Measurements from ENCODE around the gene GIGYF2.

DNA sequence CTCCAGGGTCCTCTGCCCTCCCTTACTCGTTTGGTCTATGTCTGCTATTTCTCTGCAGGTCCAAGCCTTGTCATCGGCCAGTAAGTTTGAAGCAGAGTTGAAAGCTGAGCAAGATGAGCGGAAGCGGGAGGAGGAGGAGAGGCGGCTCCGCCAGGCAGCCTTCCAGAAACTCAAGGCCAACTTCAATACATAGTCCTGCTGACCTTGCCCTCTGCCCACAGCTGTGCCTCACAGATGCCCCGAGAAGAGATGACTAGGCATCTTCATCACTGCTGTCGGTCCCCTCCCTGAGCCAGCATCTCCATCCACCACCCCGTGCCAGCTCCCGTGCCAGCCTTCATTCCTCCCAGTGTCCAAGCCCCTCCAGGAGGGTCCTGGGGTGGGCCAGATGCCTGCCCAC is 15.6 kb upstream of the GIGYF2 start:
- TF ChIP-seq, protein P1, sequence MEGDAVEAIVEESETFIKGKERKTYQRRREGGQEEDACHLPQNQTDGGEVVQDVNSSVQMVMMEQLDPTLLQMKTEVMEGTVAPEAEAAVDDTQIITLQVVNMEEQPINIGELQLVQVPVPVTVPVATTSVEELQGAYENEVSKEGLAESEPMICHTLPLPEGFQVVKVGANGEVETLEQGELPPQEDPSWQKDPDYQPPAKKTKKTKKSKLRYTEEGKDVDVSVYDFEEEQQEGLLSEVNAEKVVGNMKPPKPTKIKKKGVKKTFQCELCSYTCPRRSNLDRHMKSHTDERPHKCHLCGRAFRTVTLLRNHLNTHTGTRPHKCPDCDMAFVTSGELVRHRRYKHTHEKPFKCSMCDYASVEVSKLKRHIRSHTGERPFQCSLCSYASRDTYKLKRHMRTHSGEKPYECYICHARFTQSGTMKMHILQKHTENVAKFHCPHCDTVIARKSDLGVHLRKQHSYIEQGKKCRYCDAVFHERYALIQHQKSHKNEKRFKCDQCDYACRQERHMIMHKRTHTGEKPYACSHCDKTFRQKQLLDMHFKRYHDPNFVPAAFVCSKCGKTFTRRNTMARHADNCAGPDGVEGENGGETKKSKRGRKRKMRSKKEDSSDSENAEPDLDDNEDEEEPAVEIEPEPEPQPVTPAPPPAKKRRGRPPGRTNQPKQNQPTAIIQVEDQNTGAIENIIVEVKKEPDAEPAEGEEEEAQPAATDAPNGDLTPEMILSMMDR (conservative IDR thresholded peaks at IDR 0.05; ENCODE audit: low read length) = no peak
- TF ChIP-seq EZH2phosphoT487 (IDR thresholded peaks at IDR 0.05; ENCODE audit: borderline replicate concordance, low read depth, low read length) = no peak
